ENCODE results near the gene RNGTT. TPM values are rescaled to one million over a fixed set of nuclear protein-coding genes. Genes with fewer than 3 reads are reported as not detected.

Gene RNGTT
- total RNA-seq, 2 experiments from 2014 or later, result 11.6 to 12.4 TPM

- Mint-ChIP-seq H3K4me3 (no peak overlapping the region), H3K4me1 (ENCODE audit: low read depth) (no peaks in the 10 kb centered on the region), H3K9me3 (no peaks in the 10 kb centered on the region), H3K36me3 (ENCODE audit: low read depth) (no peaks in the 10 kb centered on the region), H3K27me3 (no peaks in the 10 kb centered on the region), H3K27ac (no peak overlapping the region)
- ATAC-seq (ENCODE audit: poor library complexity) (no peak), DNase-seq (no peak)
- no peaks in the 10 kb centered on the region for H3K9me3 ChIP-seq (ENCODE audit: control insufficient read depth in 1 of 2, insufficient read depth in 1 of 2, low read length in 2 of 2)
- TF ChIP-seq CTCF (IDR thresholded peaks at IDR 0.05), result no peak
- H3K27ac ChIP-seq (ENCODE audit: low read depth in 1 of 2, low read length in 2 of 2), result no peak overlapping the region
- ChIA-PET POLR2A (interaction anchor here (3.1 kb wide), 1 partner anchor 87 kb away, joined by 11 read pairs; the partner anchor contains the start of gene PNRC1), CTCF (no interaction called here)
- H3K4me1 ChIP-seq (ENCODE audit: insufficient read depth, low read length), result no peaks in the 10 kb centered on the region
- H3K36me3 ChIP-seq (ENCODE audit: insufficient read depth, low read length), result no peaks in the 10 kb centered on the region
- no peak overlapping the region for H3K4me3 ChIP-seq (ENCODE audit: low read length)
- no peaks in the 10 kb centered on the region for H3K27me3 ChIP-seq (ENCODE audit: control insufficient read depth in 1 of 2, insufficient read depth in 2 of 2, low read length in 2 of 2)
- intact Hi-C loops (cut with DNase I, micrococcal nuclease), result loop anchor here in 1 of 2 experiments (5.0 kb wide), 1 partner anchor 84 kb away; no protein-coding TSS in a partner anchor
Measured at GRCh38 chr6:88992741-88993552, 29.5 kb upstream of the RNGTT start.

- Histone ChIP-seq H3K4me3 (ENCODE audit: low read length) (no peak overlapping the region), H3K9me3 (ENCODE audit: control insufficient read depth in 1 of 2, insufficient read depth in 1 of 2, low read length in 2 of 2) (no peaks in the 10 kb centered on the region), H3K27ac (ENCODE audit: low read depth in 1 of 2, low read length in 2 of 2) (no peak overlapping the region), H3K27me3 (ENCODE audit: control insufficient read depth in 1 of 2, insufficient read depth in 2 of 2, low read length in 2 of 2) (no peaks in the 10 kb centered on the region), H3K4me1 (ENCODE audit: insufficient read depth, low read length) (no peaks in the 10 kb centered on the region), H3K36me3 (ENCODE audit: insufficient read depth, low read length) (no peaks in the 10 kb centered on the region)
- intact Hi-C loops (cut with DNase I, micrococcal nuclease), result loop anchor here in 1 of 2 experiments (10.0 kb wide), 1 partner anchor 156 kb away; the partner anchor contains the start of gene PM20D2
- CTCF ChIA-PET, result interaction anchor here (1.1 kb wide), 1 partner anchor 15 kb away, joined by 3 read pairs; no protein-coding TSS in a partner anchor
- no peak for DNase-seq
- Mint-ChIP-seq H3K4me1 (ENCODE audit: low read depth) (no peaks in the 10 kb centered on the region), H3K36me3 (ENCODE audit: low read depth) (no peaks in the 10 kb centered on the region), H3K4me3 (no peak overlapping the region), H3K9me3 (no peaks in the 10 kb centered on the region), H3K27ac (no peak overlapping the region), H3K27me3 (no peaks in the 10 kb centered on the region)
- POLR2A ChIA-PET, result interaction anchor here (1.5 kb wide), 1 partner anchor 91 kb away, joined by 5 read pairs; the partner anchor contains the start of gene PNRC1
- TF ChIP-seq CTCF (IDR thresholded peaks at IDR 0.05), result no peak
- ATAC-seq (ENCODE audit: poor library complexity), result no peak
Measured at GRCh38 chr6:88989215-88989614, 25.8 kb upstream of the RNGTT start.

GRCh38 chr6:88987922-88988321, 24.5 kb upstream of the RNGTT start:
- Mint-ChIP-seq H3K9me3 (no peaks in the 10 kb centered on the region), H3K27ac (no peak overlapping the region), H3K27me3 (no peaks in the 10 kb centered on the region), H3K4me1 (ENCODE audit: low read depth) (no peaks in the 10 kb centered on the region), H3K36me3 (ENCODE audit: low read depth) (no peaks in the 10 kb centered on the region), H3K4me3 (no peak overlapping the region)
- intact Hi-C loops (cut with DNase I, micrococcal nuclease), result loop anchor here in 1 of 2 experiments (10.0 kb wide), 1 partner anchor 157 kb away; the partner anchor contains the start of gene PM20D2
- no peak for TF ChIP-seq CTCF (IDR thresholded peaks at IDR 0.05)
- DNase-seq, result no peak
- CTCF ChIA-PET, result interaction anchor here (1.0 kb wide), 1 partner anchor 260 kb away, joined by 3 read pairs; no protein-coding TSS in a partner anchor
- Histone ChIP-seq H3K27ac (ENCODE audit: low read depth in 1 of 2, low read length in 2 of 2) (no peak overlapping the region), H3K27me3 (ENCODE audit: control insufficient read depth in 1 of 2, insufficient read depth in 2 of 2, low read length in 2 of 2) (no peaks in the 10 kb centered on the region), H3K4me3 (ENCODE audit: low read length) (no peak overlapping the region), H3K9me3 (ENCODE audit: control insufficient read depth in 1 of 2, insufficient read depth in 1 of 2, low read length in 2 of 2) (no peaks in the 10 kb centered on the region), H3K4me1 (ENCODE audit: insufficient read depth, low read length) (no peaks in the 10 kb centered on the region), H3K36me3 (ENCODE audit: insufficient read depth, low read length) (no peaks in the 10 kb centered on the region)
- POLR2A ChIA-PET, result interaction anchor here (1.5 kb wide), 1 partner anchor 92 kb away, joined by 7 read pairs; the partner anchor contains the start of gene PNRC1
- ATAC-seq (ENCODE audit: poor library complexity), result no peak

Data from CD4-positive, alpha-beta T cell (primary cell).